HG03521 (cell line): ENCODE data around the gene RDH8.

Experiments
- ATAC-seq: cut with Tn5 transposase; IDR thresholded peaks from one replicate; pipeline ENCODE4 v1.9.1; 2021; ENCODE audit warnings: mild to moderate bottlenecking, moderate library complexity; ENCODE audit not compliant: unreplicated experiment

RDH8 gene

GRCh38 chr19:10036601-10037071, 23.4 kb downstream of the RDH8 start:
- no peak for ATAC-seq

- ATAC-seq: no peak
These were observed 24.1 kb downstream of the RDH8 start for GRCh38 chr19:10037367-10037766.

DNA sequence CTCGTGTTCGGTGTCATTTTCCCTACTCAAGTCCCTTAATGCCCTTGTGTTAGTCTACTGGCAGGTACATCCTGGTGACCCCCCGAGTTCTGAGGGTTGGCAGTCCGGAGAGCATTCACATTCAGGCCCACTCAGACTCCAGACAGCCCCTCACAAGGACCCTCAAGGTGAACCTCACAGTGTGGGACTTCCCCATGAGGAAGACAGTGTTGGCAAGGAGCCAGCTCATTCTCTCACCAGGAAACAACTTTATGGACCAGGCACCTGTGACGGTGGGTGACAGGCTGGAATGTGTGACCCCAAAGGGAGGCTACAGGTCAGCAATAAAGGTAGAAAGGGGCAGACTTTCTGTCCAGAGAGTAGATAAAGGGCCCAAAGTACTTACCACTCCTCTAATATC, 24.5 kb downstream of the RDH8 start:
- no peak for ATAC-seq

DNA sequence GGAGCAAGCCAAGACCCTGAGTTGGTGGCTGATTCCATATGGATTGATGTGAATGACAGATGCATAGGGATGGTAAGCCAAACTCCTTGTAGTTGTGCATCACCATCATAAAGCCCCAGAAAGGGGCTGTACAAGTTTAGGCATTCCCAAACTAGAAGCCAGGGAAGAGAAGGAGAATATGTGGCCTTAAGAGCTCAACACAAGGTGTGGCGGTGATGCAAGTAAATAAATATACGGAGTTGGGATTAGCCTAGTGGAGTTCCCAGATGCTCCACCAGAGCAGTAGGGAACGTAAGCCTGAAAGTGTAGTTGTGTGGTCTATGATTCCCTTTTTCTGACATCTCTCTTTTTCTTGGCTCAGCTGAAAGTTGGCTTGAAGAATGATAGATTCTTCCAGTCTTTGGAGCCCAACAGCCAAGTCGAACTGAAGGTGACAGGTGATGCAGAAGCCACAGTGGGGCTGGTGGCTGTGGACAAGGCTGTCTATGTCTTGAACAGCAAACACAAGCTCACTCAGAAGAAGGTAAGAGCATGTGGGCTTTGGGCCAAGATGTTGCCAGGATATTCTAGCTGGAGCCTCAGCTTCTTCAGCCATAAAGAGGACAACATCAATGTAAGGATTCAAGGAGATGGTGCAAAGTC, 30.1 kb downstream of the RDH8 start:
- ATAC-seq: no peak

GRCh38 chr19:10044390-10044789, 31.1 kb downstream of the RDH8 start:
- no peak for ATAC-seq

- no peak for ATAC-seq
These were observed 32.1 kb downstream of the RDH8 start for GRCh38 chr19:10045371-10045770.

DNA sequence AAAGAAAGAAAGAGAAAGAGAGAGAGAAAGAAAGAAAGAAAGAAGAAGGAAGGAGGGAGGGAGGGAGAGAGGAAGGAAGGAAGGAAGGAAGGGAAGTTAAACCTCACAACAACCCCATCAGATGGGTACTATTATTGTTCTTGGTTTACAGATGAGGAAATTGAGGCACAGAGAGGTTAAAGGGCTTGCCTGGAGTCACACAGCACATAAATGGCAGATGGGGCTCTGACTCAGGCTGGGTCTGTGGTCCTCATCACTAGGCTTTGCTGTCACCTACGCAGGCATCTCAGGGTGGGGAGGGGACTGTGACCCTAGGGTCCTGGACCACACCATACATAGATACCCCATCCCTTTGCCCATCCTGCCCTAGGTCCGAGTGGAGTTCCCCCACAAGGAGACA, 36.3 kb downstream of the RDH8 start:
- no peak for ATAC-seq

DNA sequence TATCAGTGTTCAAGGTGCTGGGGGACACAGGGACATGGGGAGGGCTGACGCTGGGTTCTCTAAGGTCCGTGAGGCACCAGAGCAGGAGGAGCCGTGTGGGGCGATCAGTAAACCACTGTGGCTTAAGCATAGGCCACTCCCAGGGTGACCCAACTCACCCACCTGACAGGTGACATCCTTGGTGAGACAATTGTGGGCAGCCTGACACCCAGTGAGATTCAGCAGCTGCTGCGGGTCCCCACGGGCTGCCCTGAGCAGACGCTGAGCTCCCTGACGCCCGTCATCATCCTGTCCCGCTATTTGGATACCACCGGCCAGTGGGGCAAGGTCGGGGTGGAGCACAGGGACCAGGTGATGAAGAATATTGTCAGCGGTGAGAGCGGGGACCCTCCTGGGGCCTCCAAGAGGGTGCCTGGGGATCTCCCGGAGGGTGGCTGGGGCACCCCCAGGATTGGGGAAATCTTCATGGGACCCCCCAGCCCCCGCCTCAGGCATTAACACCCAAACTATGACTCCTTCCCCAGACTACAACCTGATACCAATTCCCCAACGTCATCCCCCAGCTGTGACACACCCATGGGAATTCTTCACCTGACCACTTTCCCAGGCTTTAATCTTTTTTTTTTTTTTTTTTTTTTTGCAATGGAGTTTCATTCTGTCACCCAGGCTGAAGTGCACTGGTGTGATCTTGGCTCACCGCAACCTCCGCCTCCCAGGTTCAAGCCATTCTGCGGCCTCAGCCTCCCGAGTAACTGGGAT, 39.5 kb downstream of the RDH8 start:
- ATAC-seq: no peak

DNA sequence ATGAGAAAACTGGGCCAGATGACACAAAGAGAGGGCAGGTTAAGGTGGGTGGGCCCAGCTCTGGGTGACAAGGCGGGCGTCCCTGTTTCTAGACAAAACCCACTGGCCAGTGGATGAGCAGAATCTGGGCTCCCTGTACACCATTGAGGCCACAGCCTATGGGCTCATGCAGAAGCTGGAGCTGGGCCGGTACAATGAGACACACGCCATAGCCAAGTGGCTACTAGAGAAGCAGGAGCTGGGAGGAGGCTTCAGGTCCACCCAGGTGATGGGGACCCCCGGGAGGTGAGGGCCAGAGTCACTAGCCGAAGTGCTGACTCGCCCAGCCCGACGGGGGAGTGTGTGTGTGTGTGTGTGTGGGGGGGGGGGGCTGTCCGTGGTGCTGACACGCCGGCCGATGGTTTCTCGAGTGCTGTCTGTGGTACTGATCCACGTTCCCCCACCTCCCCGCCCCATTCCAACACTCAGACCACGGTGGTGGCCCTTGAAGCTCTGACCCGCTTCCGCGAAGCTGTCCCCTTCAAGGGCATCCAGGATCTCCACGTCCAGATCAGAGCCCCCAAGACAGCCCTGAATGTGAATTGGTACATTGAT, 48.5 kb downstream of the RDH8 start:
- ATAC-seq: no peak

- no peak for ATAC-seq
These were observed 54.9 kb downstream of the RDH8 start for GRCh38 chr19:10068205-10068604.

- ATAC-seq: no peak
These were observed 55.8 kb downstream of the RDH8 start for GRCh38 chr19:10069046-10069445.

- ATAC-seq: no peak
These were observed 57.6 kb downstream of the RDH8 start for GRCh38 chr19:10070730-10071446.
